ENCODE measurements around the gene TUBGCP6. TPM values are rescaled to one million over a fixed set of nuclear protein-coding genes. Genes with fewer than 3 reads are reported as not detected.

The TUBGCP6 gene
- total and polyA plus RNA-seq, 4 donors = 26.5 to 57.8 (median 46.4) TPM

GRCh38 chr22:50256258-50256862, 11.5 kb upstream of the TUBGCP6 start:
- DNase-seq = no peak
- ATAC-seq (ENCODE audit: insufficient read depth, low FRiP score) = no peak

GRCh38 chr22:50255607-50256006, 10.8 kb upstream of the TUBGCP6 start:
- WGBS, 2 donors = 92 to 97% methylated on average over 17 of the region's 17 CpGs

More at GRCh38 chr22:50256258-50256862, 11.5 kb upstream of the TUBGCP6 start:
- H3K4me3 ChIP-seq = no peak overlapping the region
- H3K9me3 ChIP-seq (ENCODE audit: control insufficient read depth in 4 of 4, insufficient read depth in 3 of 4, low read length in 3 of 4) = no peaks in the 10 kb centered on the region
- H3K27me3 ChIP-seq (ENCODE audit: control insufficient read depth in 3 of 3, insufficient read depth in 3 of 3, low read length in 2 of 3) = no peaks in the 10 kb centered on the region
- WGBS, 2 donors = 87 to 95% methylated on average over 12 of the region's 12 CpGs
- no peak overlapping the region for H3K9ac ChIP-seq (ENCODE audit: insufficient read depth in 1 of 2, low read length in 2 of 2)
- peaks cover 0 to 9% (median 2%) of the 10 kb centered on the region in 5 donors for H3K4me1 ChIP-seq (ENCODE audit: control insufficient read depth in 5 of 5, insufficient read depth in 5 of 5, low read length in 5 of 5)
- H3K36me3 ChIP-seq (ENCODE audit: control insufficient read depth in 4 of 4, insufficient read depth in 4 of 4, low read length in 4 of 4) = peaks cover 0 to 8% (median 4%) of the 10 kb centered on the region in 4 donors
- no peak for TF ChIP-seq CTCF (IDR thresholded peaks at IDR 0.05; ENCODE audit: control extremely low read depth, extremely low read depth)
- H3K27ac ChIP-seq (ENCODE audit: low read depth in 1 of 2, low read length in 1 of 2) = no peak overlapping the region

GRCh38 chr22:50255099-50255498, 10.3 kb upstream of the TUBGCP6 start:
- 91 to 94% methylated on average over 19 of the region's 19 CpGs for WGBS, 2 donors
- TF ChIP-seq CTCF (IDR thresholded peaks at IDR 0.05; ENCODE audit: control extremely low read depth, extremely low read depth) = no peak
- Histone ChIP-seq H3K4me1 (ENCODE audit: control insufficient read depth in 5 of 5, insufficient read depth in 5 of 5, low read length in 5 of 5) (peaks cover 2 to 10% (median 4%) of the 10 kb centered on the region in 5 donors), H3K36me3 (ENCODE audit: control insufficient read depth in 4 of 4, insufficient read depth in 4 of 4, low read length in 4 of 4) (peaks cover 0 to 8% (median 4%) of the 10 kb centered on the region in 4 donors), H3K9ac (ENCODE audit: insufficient read depth in 1 of 2, low read length in 2 of 2) (no peak overlapping the region), H3K27me3 (ENCODE audit: control insufficient read depth in 3 of 3, insufficient read depth in 3 of 3, low read length in 2 of 3) (no peaks in the 10 kb centered on the region), H3K4me3 (no peak overlapping the region), H3K9me3 (ENCODE audit: control insufficient read depth in 4 of 4, insufficient read depth in 3 of 4, low read length in 3 of 4) (no peaks in the 10 kb centered on the region), H3K27ac (ENCODE audit: low read depth in 1 of 2, low read length in 1 of 2) (no peak overlapping the region)
- ATAC-seq (ENCODE audit: insufficient read depth, low FRiP score) = no peak
- no peak for DNase-seq

More at GRCh38 chr22:50255607-50256006, 10.8 kb upstream of the TUBGCP6 start:
- H3K9me3 ChIP-seq (ENCODE audit: control insufficient read depth in 4 of 4, insufficient read depth in 3 of 4, low read length in 3 of 4) = no peaks in the 10 kb centered on the region
- no peak for TF ChIP-seq CTCF (IDR thresholded peaks at IDR 0.05; ENCODE audit: control extremely low read depth, extremely low read depth)
- DNase-seq (no peak), ATAC-seq (ENCODE audit: insufficient read depth, low FRiP score) (no peak)
- H3K9ac ChIP-seq (ENCODE audit: insufficient read depth in 1 of 2, low read length in 2 of 2) = no peak overlapping the region
- no peaks in the 10 kb centered on the region for H3K27me3 ChIP-seq (ENCODE audit: control insufficient read depth in 3 of 3, insufficient read depth in 3 of 3, low read length in 2 of 3)
- peaks cover 0 to 8% (median 4%) of the 10 kb centered on the region in 4 donors for H3K36me3 ChIP-seq (ENCODE audit: control insufficient read depth in 4 of 4, insufficient read depth in 4 of 4, low read length in 4 of 4)
- no peak overlapping the region for H3K27ac ChIP-seq (ENCODE audit: low read depth in 1 of 2, low read length in 1 of 2)
- no peak overlapping the region for H3K4me3 ChIP-seq
- H3K4me1 ChIP-seq (ENCODE audit: control insufficient read depth in 5 of 5, insufficient read depth in 5 of 5, low read length in 5 of 5) = peaks cover 0 to 10% (median 2%) of the 10 kb centered on the region in 5 donors

Measured in lung (tissue), 12 donors.